GM12873 (cell line): ENCODE results near the gene ZFP62.

Experiments used
- CTCF ChIP-seq: IDR thresholded peaks from 2 replicates; pipeline ENCODE4 v1.5.1; 2012; ENCODE audit warnings: low read depth, mild to moderate bottlenecking, moderate library complexity, low read length, control low read depth; ENCODE audit not compliant: insufficient read depth; ENCODE audit errors: missing control alignments

ZFP62 gene

GRCh38 chr5:180839227-180839626 is 21.8 kb downstream of the ZFP62 start:
- TF ChIP-seq CTCF: no peak

DNA sequence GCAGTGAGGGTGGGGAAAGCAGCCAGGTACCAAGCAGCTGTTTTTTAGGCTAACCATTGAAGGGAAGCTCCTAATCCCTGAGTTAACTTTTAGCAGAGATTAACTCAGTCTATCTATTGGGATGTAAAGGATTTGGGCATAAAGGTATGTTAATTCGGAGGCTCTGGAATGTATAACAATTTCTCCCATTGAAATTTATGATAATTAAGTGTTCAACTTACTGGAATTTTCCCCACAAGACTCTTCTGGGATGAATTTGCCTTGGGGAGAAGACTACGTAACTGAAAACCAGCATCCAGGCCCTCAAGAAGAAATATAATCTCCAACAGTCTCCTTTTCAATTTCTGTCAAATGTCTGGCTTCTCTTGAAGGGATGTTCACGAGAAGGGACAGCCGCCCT is 23.6 kb downstream of the ZFP62 start:
- TF ChIP-seq CTCF: no peak

GRCh38 chr5:180832638-180833068 is 28.4 kb downstream of the ZFP62 start:
- no peak for TF ChIP-seq CTCF

DNA sequence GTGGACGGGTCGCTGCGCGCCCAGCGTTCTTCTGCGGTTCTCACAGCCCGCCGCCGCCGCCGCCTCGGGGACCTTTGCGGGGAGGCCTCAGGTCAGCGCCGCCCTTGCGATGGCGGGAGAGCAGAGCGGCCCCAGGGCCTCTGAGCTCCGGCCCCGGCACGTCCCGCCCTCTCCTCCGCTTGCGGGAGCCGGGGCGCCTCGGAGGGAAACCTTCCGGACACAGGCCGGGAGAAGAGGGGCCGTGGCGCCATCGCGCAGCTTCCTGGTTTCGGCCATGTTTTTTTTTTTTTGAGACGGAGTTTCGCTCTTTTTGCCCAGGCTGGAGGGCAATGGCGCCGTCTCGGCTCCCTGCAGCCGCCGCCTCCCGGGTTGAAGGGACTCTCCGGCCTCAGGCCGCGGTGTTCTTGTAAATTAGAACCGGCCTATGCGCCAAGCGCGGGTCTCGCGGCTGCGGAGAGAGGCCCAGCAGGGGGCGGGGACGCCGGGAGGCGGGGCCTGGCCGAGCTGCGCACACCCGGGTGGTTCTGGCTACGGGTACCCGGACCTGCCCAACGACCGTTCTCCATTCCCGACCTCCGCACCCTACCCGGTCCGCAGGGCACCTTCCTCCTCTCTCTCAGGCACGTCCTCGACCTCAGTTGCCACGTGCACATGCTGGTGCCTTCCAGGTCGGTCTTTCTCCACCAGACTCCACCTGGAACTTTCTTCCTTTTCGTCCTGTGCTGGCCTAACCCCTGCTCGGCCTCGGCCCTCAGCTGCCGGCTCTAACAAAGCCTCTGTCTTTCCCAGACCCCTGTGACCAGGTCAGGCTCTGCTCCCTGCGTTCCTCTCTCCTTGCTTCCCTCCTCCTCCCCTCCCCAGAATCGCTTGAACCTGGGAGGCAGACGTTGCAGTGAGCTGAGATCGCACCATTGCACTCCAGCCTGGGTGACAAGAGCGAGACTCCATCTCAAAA is 29.7 kb downstream of the ZFP62 start:
- TF ChIP-seq CTCF: no peak

GRCh38 chr5:180830253-180831138 is 30.6 kb downstream of the ZFP62 start:
- TF ChIP-seq CTCF: no peak

DNA sequence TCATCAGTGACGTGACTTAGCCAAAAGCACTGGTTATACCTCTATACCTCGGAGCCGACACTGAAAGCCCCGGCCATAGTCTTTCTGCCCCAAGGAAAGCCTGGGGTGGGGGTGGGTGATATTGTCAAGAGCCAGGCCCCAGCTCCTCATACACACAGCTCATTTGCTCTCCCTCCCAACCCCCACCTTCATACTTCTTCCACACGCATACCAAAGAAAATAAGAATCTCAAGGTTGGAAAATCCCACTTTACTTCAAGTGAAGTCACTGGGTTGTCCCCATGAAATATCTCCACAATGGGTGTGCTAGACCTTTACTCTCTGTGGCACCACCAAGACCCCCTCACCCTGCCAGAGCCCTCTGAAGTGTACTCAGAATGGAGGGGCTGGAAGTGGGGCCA is 31.4 kb downstream of the ZFP62 start:
- no peak for TF ChIP-seq CTCF

DNA sequence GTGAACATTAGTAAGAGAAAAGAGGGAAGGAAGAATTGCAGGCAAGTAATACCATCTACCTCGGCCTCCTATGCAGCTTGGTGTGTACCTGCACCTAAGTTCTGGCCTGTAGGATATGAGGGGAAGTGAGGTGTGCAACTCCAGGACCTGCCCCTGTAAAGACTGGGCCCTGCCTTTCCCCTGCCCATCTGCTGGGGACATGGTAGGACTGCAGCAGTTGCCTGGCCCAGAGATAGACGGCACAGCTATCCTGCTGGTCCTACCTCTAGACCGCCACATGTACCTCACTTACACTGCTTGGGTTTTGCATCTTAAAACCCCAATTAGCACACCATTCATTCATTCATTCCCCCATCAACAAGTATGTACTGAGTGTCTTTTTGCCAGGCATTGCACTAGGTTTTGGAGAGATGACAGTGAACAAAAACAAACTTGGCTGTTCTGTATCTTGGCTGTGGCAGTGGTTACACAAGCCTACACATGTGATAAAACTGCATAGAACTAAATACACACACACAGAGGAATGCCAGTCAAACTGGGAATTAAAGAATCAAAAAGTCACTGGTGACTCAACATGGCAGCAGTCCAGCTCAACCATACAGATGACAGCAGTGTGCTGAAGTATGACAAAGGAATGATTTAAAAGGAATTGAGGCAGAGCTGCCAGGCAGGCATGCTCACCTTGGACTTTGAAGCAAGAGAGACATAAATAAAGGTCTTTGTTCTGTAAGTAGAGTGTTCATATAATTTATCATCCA is 35.1 kb downstream of the ZFP62 start:
- no peak for TF ChIP-seq CTCF
